GM21619 (cell line): ENCODE results near the gene TDRD10.
"Not testable (repeated sequence)": the region's sequence is repeated elsewhere in the genome, so short reads cannot be mapped to it uniquely, and the experiment has no call there.

ENCODE experiments used
- ATAC-seq: cut with Tn5 transposase; IDR thresholded peaks from one replicate; pipeline ENCODE4 v1.9.1; 2021; ENCODE audit not compliant: unreplicated experiment

Gene TDRD10

GRCh38 chr1:154479764-154480421 is 22.1 kb upstream of the TDRD10 start:
- no peak for ATAC-seq

DNA sequence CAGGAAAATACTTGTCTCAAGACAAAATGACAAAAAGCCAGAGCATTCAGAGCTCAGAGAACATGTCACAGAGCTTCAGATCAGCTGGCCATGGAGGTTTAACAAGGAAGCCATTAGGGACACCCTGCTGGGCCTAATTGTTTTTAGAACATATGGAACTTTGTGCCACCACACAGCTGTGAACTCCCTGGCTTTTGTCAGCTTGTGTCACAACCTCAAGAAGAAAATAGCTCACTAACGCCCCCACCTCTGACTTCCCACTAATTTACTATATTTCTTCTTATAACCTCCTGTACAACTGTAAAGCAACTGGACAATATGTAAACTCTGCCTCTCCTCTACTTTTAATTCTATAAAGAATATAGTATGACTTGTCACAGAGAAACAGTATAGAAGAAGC is 21.0 kb upstream of the TDRD10 start:
- ATAC-seq = no peak

DNA sequence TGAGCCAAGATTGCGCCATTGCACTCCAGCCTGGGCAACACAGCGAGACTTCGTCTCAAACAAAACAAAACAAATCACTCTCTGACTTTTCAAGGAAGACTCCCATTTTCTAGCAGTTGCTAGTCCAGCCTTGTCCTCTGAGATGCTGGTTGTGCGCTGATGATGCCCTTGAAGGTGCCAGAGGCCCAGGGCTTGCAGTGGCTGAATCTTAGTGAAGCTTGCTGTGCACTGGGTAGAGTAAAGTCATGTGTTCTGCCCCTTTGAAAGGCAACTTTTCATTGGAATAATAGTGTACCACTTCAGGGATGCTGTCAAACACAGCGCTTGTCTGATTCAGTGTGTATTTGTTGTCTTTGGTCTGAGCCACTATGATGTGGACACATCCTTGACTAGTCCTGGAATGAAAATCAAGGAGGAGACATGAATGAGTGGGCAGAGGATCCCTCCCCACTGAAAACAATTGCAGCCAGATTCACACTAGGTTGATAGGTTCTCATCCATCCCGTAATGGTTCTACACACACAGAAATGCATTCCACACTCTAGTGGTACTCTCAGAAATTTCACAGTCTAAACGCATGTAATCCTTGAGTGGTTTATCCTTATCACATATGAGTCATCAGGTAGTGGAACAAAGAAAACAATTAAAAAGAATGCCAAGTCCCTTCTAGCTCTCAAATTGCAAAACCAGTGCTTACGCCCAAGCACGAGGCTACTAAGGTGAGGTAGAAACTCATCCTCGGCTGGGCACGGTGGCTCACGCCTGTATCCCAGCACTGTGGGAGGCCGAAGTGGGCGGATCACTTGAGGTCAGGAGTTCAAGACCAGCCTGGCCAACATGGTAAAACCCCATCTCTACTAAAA is 17.8 kb upstream of the TDRD10 start:
- ATAC-seq = no peak

GRCh38 chr1:154485106-154485505 is 16.9 kb upstream of the TDRD10 start:
- no peak for ATAC-seq

DNA sequence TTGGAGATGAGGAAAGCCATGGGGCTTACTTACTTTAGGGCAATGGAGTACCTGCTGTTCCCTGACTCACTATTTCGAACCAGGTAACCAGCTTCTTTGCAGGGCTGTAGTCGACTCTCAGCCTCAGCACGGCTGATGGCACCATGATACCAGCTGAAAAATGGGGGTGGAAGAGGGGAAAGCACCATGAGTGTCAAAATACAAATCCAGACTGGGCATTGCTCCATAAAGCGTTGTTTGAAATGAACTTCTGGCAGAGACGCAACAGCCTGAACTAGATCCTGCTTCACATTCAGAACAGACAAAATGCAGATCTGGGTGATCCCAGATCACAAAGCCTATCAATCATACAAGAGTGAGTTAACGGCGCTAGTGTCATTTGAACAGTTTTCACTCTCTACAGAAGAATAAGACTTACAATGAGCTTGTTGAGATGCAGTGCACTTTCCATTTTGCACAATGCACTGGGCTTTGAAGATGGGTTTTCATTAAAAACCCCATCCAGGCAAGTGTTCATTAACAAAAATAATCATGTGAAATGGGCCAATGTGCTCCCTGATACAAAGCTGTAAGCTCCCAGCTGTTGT is 16.0 kb upstream of the TDRD10 start:
- ATAC-seq = no peak

DNA sequence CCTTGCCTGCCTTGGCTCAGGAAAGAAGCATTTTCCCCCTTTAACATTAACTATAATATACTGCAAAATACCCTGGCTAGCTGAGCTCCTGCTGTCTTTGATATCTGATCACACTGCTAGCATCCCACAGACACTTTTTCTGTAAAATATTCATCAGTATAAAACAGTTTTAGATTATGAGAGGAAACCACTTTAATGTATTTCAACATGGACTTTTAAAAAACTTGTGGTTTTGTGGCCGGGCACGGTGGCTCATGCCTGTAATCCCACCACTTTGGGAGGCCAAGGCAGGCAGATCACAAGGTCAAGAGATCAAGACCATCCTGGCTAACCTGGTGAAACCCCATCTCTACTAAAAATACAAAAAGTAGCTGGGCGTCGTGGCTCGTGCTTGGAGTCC is 15.3 kb upstream of the TDRD10 start:
- not testable (repeated sequence) for ATAC-seq

DNA sequence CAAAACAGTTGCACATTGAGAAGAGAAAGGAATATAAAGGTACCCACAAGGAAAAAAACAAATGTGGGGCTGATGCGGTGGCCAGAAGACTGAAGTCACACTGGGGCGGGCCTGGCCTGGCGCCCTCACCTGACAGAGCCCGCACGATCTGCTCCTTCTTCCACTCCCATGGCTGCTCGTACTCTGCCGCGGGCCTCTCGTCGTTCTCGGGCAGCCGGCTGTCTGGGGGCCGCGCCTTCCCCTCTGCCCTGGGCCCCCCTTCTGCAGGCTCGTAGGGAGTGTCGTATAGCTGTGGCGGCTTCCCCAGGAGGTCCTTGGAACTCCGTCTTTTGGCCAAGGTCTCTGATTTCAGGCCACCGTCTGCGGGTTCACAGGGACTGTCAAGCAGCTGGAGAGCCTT is 13.1 kb upstream of the TDRD10 start:
- no peak for ATAC-seq

GRCh38 chr1:154489695-154490274 is 12.2 kb upstream of the TDRD10 start:
- no peak for ATAC-seq

- ATAC-seq = no peak
These were observed 11.7 kb upstream of the TDRD10 start for GRCh38 chr1:154490317-154490716.

DNA sequence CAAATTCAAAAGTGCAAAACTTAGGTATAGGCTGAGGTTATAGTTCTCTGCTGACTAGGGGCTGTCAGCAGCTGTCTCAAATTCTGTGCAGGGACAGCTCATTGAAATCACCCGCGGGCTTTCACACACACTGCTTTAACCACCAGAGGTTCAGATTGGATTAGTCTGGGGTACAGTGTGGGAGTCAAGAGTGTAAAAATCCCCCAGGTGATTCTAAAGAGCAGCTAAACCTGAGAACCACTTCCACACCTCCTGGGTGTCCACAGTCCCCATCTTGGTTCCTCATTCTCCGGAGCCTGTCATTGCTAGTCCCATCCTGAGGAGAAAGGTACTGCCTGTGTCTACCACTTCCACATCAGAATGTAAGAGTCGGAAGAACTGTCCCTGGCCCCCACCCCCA is 9.9 kb upstream of the TDRD10 start:
- no peak for ATAC-seq

GRCh38 chr1:154493276-154493675 is 8.7 kb upstream of the TDRD10 start:
- no peak for ATAC-seq

DNA sequence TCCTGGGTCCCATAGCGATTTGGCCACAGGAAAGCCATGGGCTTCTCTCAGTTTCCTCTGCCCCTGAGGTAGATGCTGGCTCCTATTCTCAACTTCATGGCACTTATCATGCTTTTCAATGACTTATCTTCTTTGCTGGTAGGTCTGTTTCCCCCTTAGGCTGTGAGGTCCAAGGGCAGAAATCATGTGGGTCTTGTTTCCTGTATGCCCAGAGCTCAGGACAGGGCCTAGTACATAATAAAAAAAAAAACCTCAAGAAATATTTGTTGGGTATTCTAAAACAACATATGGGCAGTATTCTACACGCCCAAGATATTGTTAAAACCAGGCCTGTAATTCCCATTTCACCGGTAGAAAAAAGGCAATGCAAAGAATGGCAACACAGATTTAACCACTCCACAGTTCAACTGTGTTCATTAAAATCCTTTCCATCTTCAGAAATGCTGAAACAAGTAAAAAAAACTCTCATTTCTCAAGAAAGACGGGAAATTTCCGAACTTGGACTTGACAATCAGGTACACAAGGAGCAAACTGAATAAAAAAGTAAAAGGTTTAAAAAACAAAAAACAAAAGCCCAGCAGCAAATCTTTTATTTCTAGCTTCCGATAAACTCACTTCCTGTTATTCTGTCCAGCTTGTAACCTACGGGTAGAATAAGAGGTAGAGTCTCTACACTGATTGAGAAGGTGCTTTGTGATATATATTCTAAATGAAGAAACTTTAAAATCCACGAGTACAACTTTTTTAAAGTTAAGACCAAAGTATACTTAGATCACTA is 6.3 kb upstream of the TDRD10 start:
- ATAC-seq = no peak

DNA sequence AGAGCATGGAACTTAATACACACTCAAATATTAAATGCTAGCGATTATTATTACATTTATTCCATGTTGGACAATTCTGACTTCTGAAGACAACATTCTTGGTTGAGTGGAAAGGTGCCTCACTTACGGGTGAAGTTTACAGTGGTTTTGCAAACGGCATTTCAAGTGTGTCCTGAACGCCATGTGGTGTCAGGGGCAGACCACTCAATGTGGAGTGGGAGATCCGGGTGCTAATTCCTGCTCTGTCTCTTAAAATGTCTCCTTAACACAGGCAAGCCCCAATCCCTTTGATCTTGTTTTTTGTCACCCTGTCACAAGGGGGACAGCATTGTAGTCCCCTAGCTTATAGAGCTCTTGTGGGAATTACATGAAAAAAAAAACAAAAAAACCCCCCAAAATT is 5.6 kb upstream of the TDRD10 start:
- ATAC-seq = no peak

- ATAC-seq = no peak
These were observed 4.8 kb upstream of the TDRD10 start for GRCh38 chr1:154497026-154497806.

GRCh38 chr1:154499446-154499845 is 2.6 kb upstream of the TDRD10 start:
- ATAC-seq = no peak

GRCh38 chr1:154500533-154500932 is 1.5 kb upstream of the TDRD10 start:
- ATAC-seq = no peak

DNA sequence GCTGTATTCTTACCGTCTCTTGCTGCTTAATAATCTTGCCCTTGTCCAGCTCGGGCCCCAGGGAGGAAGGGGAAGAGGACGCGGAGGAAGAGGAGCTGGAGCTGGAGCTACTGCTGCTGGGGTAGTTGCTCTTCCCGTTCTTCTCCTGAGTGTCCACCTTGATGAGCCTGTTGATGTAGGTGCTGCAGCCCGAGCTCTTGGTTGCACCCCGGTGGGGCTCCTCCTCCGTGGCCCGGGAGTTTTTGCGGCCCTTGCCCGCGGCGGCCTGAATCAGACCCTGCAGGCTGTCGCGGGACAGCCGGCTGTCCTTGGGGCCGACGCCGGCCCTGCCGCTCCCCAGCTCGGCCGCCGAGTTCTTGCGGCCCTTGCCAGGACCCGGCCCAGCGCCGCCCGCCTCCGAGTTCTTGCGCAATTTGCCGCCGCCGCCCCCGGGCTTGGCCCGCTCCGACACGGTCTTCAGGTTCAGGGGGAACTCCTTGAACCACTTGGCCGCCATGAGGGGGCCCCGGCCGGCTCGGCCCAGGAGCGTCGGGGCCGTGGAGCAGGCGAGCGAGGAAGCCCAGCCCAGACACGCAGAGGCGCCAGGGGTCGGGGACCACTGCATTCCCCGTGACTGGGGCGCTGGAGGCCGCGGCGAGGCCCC is 475 bp upstream of the TDRD10 start:
- no peak for ATAC-seq

DNA sequence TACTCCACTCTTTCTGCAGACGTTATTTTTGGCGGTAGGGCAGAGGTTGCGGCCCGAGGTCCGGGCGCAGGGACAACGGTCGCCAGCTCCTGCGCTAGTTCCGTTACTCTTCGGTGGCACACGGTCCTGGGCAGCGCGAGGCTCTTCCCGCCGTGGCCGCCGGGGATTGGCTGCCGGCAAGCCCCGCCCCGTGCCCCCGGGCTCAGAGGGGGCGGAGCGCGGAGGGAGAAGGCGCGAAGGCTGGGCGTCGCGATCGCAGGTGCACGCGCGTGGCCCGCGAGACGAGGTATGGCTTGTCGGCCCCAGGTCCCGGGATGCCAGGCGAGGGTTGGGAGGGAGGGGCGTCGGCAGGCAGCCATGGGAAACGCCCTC is 711 bp downstream of the TDRD10 start:
- ATAC-seq = no peak

DNA sequence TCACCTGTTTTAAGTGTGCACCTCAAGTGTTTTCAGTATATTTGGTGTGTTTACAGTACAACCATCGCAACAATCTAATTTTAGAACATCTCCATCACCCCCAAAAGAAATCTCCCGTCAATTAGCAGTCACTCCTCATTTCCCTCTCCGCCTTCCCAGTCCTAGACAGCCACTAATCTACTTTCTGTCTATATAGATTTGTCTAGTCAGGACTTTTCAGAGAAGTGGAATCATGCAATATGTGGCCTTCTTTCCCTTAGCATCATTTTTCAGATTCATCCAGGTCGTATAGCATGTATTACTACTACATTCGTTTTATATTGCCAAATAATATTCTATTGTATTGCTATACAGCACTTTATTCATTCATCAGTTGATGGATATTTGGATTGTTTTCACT is 1.9 kb downstream of the TDRD10 start:
- no peak for ATAC-seq

- ATAC-seq = no peak
These were observed 10.7 kb downstream of the TDRD10 start for GRCh38 chr1:154512760-154513159.
